NT2/D1 (cell line): ENCODE measurements around the gene PRDM12.

Experiments
- DNase-seq: peaks from one replicate; pipeline ENCODE4 v3.0.0-alpha.2; 2011; ENCODE audit warnings: low read depth, low spot score
- H3K27me3 ChIP-seq: 2 replicates; pipeline ENCODE4 v1.6.0; 2011; ENCODE audit warnings: mild to moderate bottlenecking; ENCODE audit not compliant: insufficient read length, insufficient read depth
- H3K36me3 ChIP-seq: 2 replicates; pipeline ENCODE4 v1.6.1; 2011; ENCODE audit warnings: mild to moderate bottlenecking, low read length, mixed read lengths; ENCODE audit not compliant: insufficient read depth, insufficient read length
- H3K4me1 ChIP-seq: 2 replicates; pipeline ENCODE4 v1.5.1; 2011; ENCODE audit not compliant: insufficient read depth, insufficient read length
- H3K4me3 ChIP-seq: 2 replicates; pipeline ENCODE4 v1.5.1; 2011; ENCODE audit warnings: low read depth; ENCODE audit not compliant: insufficient read length
- H3K9ac ChIP-seq: 2 replicates; pipeline ENCODE4 v1.6.0; 2011; ENCODE audit warnings: low read depth; ENCODE audit not compliant: insufficient read length
- H3K9me3 ChIP-seq: 2 replicates; pipeline ENCODE4 v1.5.1; 2011; ENCODE audit warnings: mild to moderate bottlenecking, low read length; ENCODE audit not compliant: insufficient read depth
- SUZ12 ChIP-seq: IDR thresholded peaks from 2 replicates; pipeline ENCODE4 v1.6.1; 2011; ENCODE audit not compliant: insufficient read length, insufficient read depth; ENCODE audit errors: extremely low read depth
- YY1 ChIP-seq: IDR thresholded peaks from 2 replicates; pipeline ENCODE4 v1.6.1; 2011; ENCODE audit not compliant: insufficient read length, insufficient read depth
- ZNF274 ChIP-seq: IDR thresholded peaks from 2 replicates; pipeline ENCODE4 v1.6.1; 2011; ENCODE audit warnings: mild to moderate bottlenecking, low read depth, low read length

Gene PRDM12

DNA sequence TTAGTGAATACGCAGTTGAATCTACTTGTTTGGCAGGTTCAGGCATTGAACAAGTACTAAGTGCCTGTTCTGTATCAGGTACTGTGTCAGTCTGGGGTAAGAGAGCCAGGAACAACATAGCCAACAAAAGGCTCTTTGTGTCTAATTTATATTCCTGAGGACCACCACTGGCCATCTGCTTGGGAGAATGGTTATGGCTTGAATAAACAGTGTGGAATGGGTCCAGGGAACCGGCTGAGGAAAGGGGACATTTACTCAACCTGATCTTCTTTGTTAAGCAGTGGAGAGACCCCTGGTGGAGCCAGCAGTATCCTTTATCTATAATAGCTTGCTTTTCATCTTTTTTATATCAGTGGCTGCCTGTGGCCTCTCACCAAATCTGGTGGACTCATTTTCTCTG lies 67.7 kb downstream of the PRDM12 start:
- no peaks in the 10 kb centered on the region for H3K4me1 ChIP-seq
- TF ChIP-seq ZNF274 (no peak), SUZ12 (no peak), YY1 (no peak)
- H3K36me3 ChIP-seq, result no peaks in the 10 kb centered on the region
- no peaks in the 10 kb centered on the region for H3K9me3 ChIP-seq
- H3K9ac ChIP-seq, result no peak overlapping the region
- H3K27me3 ChIP-seq, result no peaks in the 10 kb centered on the region
- no peak for DNase-seq
- H3K4me3 ChIP-seq, result no peak overlapping the region
